Hippocampal formation (tissue), 2 donors: ENCODE results near the gene EEF1AKMT3.
A peak's percentile ranks its signal among the peaks of the same experiment; 100 is the strongest.

Experiments used
- DNase-seq, 2 donors: peaks; one replicate each; lab custom pipeline; 2025; lab: John Stamatoyannopoulos, UW

The EEF1AKMT3 gene

DNA sequence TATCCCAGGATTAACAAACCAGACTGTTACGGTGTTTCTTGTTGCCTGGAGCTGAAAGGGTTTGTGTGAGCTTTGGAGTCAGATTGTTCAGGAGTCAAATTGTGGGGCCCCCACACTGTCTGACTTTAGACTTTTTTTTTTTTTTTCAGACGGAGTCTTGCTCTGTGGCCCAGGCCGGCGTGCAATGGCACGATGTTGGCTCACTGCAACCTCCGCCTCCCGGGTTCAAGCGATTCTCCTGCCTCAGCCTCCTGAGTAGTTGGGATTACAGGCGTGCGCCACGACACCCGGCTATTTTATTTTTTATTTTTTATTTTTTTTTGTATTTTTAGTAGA lies 11.0 kb downstream of the EEF1AKMT3 start:
- DNase-seq, result no peak

DNA sequence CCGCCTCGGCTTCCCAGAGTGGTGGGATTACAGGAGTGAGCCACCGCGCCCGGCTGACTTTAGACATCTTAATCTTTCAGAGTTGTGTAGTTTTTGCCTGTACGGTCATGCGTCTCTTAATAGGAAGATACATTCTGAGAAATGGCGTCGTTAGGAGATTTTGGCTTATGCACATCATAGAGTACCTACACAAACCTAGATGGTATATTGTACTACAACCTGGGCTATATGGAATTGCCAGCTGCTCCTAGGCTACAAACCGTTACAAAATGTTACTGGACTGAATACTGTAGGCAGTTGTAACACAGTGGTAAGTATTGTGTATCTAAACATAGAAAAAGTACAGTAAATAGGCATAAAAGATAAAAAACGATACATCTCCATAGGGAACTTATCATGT lies 11.4 kb downstream of the EEF1AKMT3 start:
- DNase-seq, result no peak

DNA sequence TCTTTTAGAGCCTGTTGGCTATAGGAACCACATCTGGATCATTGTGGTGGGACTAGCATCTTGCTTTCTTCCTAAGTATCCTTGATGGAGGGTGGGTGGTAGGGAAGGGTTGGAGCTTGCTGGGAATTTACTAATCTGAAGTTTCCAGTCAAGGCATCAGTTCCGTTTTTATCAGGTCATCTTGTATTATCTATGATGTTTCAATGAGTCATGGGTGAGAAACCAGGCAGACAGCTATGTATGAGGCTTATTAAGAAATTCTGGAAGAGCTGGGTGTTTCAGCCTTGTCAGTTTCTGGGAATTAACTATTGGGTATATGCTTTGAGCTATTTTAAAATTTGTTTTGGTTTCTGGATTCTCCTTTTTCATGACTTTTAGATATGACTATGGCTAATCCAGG lies 21.5 kb downstream of the EEF1AKMT3 start:
- DNase-seq, result no peak

DNA sequence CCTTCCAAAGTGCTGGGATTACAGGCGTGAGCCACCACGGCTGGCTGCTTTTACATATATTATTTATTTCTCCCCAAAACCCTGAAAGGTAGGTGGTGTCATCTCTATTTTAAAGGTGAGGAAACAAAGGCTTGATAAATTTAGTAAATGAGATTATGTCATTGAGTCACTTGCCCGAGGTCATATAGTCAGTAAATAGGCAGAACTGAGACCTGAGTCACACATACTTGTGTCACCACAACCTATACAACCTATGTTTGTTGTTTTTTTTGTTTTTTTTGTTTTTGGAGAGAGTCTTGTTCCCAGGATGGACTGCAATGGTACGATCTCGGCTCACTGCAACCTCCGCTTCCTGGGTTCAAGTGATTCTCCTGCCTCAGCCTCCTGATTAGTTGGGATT lies 22.9 kb downstream of the EEF1AKMT3 start:
- no peak for DNase-seq

DNA sequence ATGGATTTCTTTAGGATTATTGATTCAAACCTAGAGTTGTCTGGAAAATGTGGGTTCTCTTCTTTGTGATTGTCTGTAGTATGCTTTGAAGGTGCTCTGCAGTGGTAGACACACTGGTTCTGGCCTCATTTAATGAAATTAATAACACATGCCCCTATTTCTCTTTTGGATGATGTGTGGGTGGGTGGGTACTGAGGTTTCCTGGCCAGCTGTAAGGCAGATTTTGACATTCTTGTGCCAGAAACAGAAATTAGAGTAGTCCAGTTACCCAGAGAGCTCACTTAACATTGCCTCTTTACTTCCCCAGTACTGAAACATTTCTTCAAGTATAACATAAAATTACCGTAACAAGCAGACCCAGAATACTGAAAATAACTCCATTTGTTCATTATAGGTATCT lies 24.6 kb downstream of the EEF1AKMT3 start:
- no peak for DNase-seq

DNA sequence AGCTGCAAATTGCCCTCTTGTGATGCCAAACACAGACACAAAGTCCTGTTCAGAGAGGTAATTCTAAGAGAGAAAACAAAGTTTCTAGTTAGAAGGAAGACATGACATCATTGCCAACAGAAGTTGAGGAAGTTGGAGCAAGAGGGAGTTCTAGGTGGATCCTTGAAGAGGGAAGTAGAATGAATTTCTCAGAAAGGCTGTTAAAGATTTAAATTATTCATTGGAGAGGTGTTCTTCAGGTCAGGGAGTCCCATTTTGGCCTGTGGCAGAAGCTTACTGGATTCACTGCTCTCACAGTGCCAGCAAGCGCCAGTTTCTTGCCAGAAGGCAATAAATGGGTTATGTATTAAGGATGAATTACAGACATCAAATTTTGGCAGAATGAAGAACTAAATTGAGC lies 25.5 kb downstream of the EEF1AKMT3 start:
- DNase-seq, result no peak

DNA sequence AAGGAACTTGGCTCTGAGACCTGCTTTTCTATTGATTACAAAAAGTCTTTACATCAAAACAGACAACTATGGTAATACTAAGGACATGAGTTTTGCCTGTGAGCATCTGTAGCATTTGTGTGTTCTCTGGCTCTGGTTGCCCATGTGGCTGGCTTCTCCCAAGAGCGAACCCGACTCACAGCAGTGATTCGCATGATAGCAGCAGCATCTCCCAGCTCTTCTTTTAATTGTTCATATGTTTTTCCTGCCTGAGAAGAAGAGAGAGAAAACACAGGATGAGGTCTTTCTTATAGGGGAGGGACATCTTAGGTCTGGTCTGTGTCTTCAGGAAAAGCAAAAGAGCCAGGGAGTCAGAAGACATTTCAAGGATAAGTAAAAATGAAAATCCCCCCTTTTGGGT lies 28.6 kb downstream of the EEF1AKMT3 start:
- DNase-seq, result no peak

DNA sequence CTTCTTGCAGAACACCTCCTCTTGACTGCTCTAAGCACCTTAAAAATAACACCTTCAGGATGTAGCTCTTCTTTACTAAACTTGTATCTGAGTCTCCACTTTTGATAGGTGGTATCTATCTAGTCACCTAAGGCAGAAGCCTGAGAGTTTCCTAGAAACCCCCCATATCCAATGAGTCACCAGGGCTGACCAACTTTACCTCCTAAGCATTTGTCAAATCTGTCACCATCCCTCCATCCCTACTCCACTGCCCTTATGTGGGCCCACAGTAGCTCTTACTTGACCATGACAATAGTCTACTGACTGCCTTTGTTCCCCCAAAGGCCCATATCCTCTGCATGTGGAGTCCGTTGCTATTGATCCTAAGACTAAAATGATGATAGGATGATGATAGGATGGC lies 30.2 kb downstream of the EEF1AKMT3 start:
- no peak for DNase-seq

DNA sequence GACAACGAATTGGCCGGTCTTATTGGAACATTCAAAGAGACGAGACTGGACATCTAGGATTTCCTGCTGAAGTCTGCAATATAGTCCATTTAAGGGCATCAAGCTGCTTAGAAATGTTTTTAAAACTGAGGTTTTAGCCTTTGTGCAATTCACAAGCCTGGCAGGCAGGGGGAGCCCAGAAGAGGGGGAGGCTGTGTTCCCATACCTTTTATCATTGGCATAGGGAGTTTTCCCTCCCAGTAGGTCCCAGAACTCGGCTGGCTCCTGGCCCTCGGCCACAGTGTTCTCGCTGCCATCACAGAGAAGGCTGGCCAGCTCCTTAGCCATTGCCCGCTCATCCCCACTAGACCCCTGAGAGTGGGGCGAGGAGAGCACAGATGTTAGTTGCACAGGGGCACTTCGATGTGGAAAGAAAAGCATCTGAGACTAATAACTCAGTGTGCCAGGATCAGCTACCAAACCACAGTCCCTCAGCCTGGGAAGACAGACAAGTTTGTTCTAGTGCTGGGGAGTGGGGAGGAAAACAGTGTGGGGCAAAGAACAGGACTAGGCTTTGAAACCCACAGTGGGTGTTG lies 31.0 kb downstream of the EEF1AKMT3 start:
- DNase-seq, result peak in 1 of 2 donors; percentile 10

DNA sequence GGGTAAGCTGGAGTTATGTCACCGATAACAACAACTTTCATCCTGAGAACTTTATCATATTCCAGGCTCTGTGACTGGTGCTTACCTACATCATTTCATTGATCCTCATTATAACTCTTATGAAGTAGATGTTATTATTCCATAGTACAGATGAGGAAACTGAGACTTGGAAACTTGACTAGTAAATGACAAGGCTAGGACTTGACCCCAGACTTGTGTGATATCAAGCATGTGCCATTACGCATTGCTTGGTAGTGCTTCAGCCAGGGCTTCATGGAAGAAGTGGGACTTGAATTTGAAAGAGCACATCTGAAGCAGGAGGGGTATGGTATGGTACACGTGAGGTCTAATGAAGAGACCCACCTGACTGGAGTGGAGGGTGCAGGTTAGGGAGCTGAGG lies 34.3 kb downstream of the EEF1AKMT3 start:
- no peak for DNase-seq

DNA sequence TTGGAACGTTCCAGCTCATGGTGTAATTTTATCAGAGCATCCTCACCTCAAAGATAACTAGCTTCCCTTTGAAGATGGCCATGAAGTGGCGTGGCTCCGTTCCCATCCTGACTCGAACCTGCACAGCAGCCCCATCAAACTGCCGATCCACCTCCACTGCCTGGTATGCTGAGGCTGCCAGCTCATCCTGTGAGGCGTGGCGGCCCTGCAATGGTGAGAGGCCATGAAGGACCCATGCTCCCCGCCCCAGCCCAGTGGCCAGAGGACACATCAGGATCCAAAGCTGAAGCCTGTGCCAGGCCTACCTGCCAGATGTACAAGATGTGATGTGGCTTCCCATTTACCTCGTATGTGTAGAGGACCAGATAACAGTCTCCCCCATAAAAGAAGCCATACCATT lies 34.9 kb downstream of the EEF1AKMT3 start:
- DNase-seq, result no peak

DNA sequence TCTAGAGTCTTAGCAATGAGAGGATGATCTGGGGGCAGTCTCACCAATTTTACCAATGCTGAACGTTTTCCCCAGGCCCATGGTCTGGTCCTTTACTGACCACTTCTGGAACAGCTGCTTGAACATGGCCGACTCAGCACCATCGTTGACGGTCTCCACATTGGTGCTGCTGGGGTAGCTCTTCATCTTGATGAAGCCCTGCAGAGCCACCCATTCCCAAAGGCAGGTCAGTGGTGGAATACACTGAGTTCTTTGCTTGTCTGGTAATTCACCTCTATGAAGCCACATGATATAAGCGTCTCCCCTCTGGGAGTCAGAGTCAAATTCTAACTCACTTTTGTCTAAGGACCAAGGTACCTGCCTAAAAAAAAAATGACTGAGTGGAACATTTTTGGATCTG lies 35.9 kb downstream of the EEF1AKMT3 start:
- DNase-seq, result no peak

DNA sequence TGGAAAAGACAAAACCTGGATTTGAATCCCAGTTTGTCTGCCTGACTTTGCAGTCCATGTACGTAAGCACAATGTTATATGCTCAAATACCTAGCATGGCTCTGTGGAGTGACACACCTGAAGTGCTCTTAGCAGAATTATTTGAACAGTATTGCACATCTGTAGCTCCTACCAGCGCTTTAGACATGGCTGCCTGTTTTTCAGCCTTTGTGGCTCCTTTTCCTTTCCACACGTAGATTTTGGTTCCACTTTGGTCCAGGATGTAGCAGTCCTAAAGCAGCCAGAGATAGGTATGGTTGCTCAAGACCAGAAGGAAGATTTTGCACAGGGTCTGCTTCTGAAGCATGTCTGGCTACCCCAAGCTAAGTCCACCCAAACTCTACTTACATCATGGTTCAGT lies 37.0 kb downstream of the EEF1AKMT3 start:
- DNase-seq, result no peak

DNA sequence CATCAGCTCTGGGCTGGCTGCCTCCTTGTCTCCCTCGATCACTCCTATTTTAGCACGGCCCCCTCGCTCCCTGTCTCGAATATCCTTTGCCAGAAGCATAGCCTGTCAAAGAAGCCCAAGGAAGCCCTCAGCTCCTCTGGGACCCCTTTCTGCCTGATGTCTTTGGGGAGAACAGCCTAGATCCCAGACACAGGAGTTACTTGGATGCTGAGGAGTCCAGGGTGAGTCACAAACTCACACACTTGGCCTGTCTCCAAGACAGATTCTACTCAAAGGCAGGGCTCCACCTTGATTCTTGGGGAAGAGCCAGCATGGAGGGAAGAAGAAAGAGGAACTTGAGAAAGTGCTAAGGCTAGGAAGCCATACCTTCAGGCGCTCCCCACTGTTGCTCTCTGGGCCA lies 38.0 kb downstream of the EEF1AKMT3 start:
- DNase-seq, result no peak

DNA sequence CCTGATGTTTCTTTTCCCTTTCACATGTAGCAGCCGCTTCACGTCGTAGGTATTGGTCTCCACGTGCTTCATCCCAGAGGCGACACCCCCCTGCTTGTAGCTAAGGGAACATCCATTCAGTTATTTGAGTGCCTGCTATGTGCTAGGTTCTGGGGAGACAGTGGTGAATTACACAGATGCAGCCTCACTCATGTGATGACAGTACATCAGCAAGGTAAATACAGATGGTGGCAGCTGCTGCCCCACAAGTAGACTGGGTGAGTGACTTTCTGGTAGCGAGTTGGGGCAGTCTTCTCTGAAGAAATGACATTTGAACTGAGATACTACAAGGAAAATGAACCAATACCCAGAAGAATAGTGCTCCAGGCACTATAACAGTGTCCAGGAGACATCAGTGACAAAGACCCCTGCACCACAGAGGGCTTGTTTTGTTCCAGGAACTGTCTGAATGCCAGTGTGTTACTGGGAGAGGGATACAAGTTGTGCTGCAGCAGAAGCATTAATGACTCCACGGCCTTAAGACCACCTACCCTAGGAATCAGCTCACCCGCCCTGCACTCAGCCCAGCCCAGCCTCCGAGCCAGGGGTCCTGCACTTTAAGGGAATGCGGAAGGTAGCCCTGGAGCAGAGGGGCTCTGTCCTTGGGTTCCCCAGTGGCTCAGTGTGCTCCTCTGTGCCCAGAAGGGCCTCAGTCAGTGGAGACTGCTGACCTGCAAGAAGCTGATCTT lies 38.8 kb downstream of the EEF1AKMT3 start:
- no peak for DNase-seq

DNA sequence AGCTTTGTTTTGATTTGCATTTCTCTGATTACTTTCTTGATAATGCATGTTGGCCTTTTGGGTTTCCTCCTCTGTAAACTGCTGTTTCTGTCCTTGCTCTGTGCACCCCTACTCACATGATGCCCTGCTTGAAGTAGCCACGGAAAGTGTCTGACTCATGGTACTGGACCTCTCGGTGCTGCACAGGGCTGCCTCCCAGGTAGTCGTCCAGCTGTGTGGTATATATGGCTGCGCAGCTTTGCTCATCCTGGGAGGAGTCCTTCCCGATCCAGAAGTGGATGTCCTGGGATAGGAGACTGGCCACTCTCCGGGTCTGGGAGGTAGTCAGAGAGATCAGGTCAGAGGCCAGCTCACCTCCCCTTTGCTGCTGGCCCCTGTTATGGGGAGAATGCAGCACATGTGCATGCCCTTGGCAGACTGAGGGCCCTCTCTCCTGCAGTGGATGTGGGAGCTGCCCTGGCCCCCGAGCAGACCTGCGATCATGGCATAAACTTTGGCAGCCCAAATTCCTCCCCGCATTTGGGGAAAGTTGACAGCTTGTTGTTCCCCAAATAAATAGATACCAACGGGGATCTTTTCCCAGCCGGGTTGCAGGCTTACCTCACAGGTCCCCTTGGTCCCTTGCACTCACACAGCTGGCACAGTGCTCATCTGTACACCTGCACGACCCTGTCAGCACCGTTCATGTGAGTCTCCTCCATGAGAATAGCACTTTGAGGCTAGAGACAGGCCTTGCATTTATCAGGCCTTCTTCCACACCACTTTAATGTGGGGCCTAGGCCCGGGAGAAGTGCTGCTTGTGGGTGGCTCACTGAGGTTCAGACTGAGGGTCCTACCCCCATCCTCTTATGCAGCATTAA lies 40.9 kb downstream of the EEF1AKMT3 start:
- no peak for DNase-seq

DNA sequence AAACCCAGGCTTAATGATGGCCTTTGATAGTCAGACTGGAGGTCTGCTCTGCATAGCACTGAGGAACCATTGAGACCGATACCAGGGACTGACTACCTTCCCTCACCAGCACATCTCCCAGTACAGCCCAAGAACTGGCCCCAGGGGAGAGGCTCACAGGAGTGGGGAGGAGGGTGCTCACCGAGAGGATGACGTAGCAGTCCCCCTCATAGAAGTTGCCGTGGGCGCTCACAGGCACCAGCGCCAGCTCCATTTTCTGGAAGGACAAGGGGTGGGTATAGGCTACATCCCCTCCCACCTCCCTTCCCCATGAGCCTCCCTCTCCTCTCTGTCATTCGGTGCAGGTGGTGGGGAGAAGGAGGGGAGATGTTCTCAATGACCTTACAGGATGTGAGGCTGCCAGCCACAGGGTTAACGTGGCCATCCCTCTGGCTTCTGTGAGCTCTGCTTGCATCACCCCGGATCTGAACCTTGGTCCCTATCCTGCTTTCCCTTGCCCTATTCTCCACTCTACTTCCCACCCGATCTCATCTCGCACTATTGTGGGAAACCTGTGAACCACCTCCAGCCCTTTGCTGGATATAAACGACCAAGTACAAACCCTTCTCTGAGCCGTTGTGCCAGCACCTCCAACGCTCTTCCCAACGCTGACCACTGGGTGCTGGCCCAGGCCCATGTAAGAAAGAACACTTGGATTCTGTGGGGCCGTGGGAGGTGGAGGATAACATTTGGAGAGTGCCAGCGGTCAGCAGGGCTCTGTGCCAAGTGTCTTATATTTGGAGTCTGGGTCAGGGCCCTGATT lies 41.8 kb downstream of the EEF1AKMT3 start:
- DNase-seq, result no peak

DNA sequence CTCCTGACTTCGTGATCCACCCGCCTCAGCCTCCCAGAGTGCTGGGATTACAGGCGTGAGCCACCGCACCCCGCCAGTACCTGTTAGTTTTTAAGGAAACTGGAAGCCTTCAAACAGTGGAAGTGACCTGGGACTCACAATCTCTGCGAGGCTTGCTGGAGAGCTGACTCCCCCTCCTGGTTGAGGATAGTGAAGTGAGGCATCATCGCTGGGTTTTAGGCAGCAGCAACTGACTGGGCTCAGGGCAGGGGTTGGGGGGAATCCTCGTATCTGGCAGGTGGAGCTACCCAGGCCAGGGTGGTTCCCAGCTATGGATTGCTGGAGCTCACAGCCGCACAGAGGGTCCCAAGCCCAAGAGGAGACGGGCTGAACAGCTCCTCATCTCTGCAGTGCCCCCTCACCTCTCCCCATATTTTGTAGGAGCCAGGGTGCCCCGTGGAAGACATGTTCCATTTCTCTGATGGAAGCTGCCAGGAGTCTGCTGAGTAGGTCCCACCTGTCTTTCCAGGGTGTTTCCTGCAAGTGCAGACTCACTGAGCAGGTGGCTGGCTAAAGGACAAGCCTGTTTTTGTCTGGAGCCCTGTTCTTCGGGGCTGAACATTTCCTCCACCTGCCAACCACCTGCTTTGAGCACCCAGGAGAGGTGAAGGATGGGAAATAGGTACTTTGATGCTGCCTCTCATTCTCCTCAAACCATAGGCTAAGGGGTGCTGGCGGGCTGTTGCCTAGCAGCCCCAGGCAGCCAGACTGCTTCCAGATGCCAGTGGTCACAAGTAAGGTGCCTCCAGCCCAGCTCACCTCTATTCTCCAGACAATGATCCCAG lies 43.0 kb downstream of the EEF1AKMT3 start:
- no peak for DNase-seq

DNA sequence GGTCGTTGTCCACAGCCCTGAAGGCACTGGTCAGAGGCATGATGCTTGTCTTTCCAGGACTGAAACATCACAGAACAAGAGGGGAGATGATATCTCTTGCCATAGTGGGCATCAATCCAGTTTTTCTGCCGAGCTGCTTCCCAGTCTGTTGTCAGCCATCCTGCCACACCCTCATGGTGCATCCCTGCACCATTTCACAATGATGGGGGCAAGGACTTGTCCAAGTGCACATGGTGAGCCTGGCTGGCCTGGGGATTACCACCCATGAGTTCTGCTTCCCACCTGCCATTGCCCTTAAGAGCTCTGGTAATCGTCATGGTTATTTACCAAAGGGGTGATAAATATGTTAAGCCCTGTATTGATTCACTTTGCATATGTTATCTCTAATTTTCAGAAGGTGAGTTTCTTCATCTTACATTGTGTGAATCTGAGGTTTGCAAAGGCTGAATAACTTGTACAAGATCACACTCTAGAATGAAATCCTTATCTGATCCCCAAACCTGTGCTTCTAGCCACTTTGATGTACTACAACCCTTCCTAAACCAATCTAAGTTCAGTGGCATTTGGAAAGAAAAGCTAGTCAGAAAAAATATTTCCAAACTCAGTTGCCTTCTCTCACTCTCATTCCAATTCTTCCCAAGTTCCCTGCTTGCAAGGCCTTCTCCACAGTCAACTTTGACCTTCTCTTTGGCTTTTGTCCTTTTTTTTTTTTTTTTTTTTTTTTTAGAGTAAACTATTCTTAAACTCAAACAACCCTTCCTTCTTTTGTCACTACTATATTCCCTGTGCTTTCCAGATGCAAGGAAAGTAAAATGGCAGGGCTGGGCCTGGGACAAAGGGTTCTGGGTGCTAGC lies 43.8 kb downstream of the EEF1AKMT3 start:
- no peak for DNase-seq

DNA sequence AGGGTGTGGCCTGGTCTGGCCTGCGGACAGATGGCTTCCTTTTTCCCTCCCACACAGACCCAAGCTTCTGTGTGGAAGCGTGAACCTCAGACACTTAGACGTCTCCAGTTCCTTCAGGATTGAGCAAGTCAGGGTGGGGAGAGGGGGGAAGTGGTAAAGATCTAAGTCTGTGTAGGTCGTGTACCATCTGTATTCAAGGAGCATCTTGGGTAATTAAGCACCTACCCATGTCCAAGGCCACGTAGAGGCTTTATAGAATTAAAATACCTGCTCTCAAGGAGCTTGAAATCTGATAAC lies 44.4 kb downstream of the EEF1AKMT3 start:
- DNase-seq, result no peak
